Smooth muscle cell (in vitro differentiated cells): ENCODE measurements around the gene PCNX3. TPM values are rescaled to one million over a fixed set of nuclear protein-coding genes. Genes with fewer than 3 reads are reported as not detected.

ENCODE experiments used
- DNase-seq: peaks from one replicate; lab custom pipeline; 2025; ENCODE audit not compliant: unreplicated experiment; lab: John Stamatoyannopoulos, UW
- H2AFZ ChIP-seq: fragments of 200-600 bp; sonication (generic); 2 replicates; pipeline ENCODE4 v1.6.0; 2016; ENCODE audit warnings: antibody characterized with exemption, low read depth, mild to moderate bottlenecking
- H3F3A ChIP-seq: fragments of 200-600 bp; sonication (generic); 2 replicates; pipeline ENCODE4 v1.6.0; 2017; ENCODE audit warnings: antibody characterized with exemption, low read depth
- H3K27ac ChIP-seq: fragments of 200-600 bp; sonication (generic); 2 replicates; pipeline ENCODE4 v1.5.1; 2016; ENCODE audit warnings: low read depth, mild to moderate bottlenecking
- H3K27me3 ChIP-seq: fragments of 200-600 bp; sonication (generic); 2 replicates; pipeline ENCODE4 v1.6.1; 2016; ENCODE audit warnings: low read depth, mild to moderate bottlenecking
- H3K36me3 ChIP-seq: fragments of 200-600 bp; sonication (generic); 2 replicates; pipeline ENCODE4 v1.5.1; 2016; ENCODE audit warnings: low read depth
- H3K4me1 ChIP-seq: fragments of 200-600 bp; sonication (generic); 2 replicates; pipeline ENCODE4 v1.5.1; 2016; ENCODE audit warnings: low read depth
- H3K4me2 ChIP-seq: fragments of 200-600 bp; sonication (generic); 2 replicates; pipeline ENCODE4 v1.6.0; 2016; ENCODE audit warnings: mild to moderate bottlenecking
- H3K4me3 ChIP-seq: fragments of 200-600 bp; sonication (generic); 2 replicates; pipeline ENCODE4 v1.5.1; 2016; ENCODE audit warnings: mild to moderate bottlenecking
- H3K79me2 ChIP-seq: fragments of 200-600 bp; sonication (generic); 2 replicates; pipeline ENCODE4 v1.6.0; 2016; ENCODE audit warnings: low read depth, mild to moderate bottlenecking
- H3K9ac ChIP-seq: fragments of 200-600 bp; sonication (generic); 2 replicates; pipeline ENCODE4 v1.6.0; 2016; ENCODE audit warnings: low read depth
- H3K9me3 ChIP-seq: fragments of 200-600 bp; sonication (generic); replicated peaks from 2 replicates; pipeline ENCODE4 v1.5.1; 2016; ENCODE audit warnings: low read depth
- H4K20me1 ChIP-seq: fragments of 200-600 bp; sonication (generic); 2 replicates; pipeline ENCODE4 v1.6.0; 2016; ENCODE audit warnings: low read depth
- CTCF ChIP-seq: fragments of 200-600 bp; sonication (generic); IDR thresholded peaks from 2 replicates; pipeline ENCODE4 v1.5.1; 2017; ENCODE audit warnings: borderline replicate concordance, mild to moderate bottlenecking, antibody characterized with exemption; ENCODE audit not compliant: insufficient read depth, poor library complexity, severe bottlenecking
- WGBS: methylation state at CpG from one replicate; pipeline ENCODE4 v1.1.7; 2016; ENCODE audit warnings: low lambda C conversion rate; 5-methylcytosine and 5-hydroxymethylcytosine counted together
- polyA plus RNA-seq: library from polyadenylated mRNA; unstranded; fragments of >200 nt; fragmentation: Nextera tagmentation; extraction: Ambion mirVana; gene quantifications from 2 replicates; pipeline ENCODE4 v1.2.1, GENCODE V29; 2016
- total RNA-seq: library from RNA; depleted of rRNA; stranded (reverse); fragments of >200 nt; gene quantifications from 2 replicates; pipeline ENCODE4 v1.2.3, GENCODE V29; 2014

Gene PCNX3
- total and polyA plus RNA-seq, 2 experiments from 2014 or later, result 17.5 to 18.3 TPM

GRCh38 chr11:65620666-65621065 is 5.1 kb downstream of the PCNX3 start:
- no peak overlapping the region for H3K27ac ChIP-seq
- no peaks in the 10 kb centered on the region for H3K4me1 ChIP-seq
- H3K27me3 ChIP-seq, result no peaks in the 10 kb centered on the region
- H3K79me2 ChIP-seq, result peaks cover 24% of the 10 kb centered on the region
- WGBS, result 98% methylated on average over 10 of the region's 19 CpGs
- H2AFZ ChIP-seq, result no peak overlapping the region
- peaks cover 8% of the 10 kb centered on the region for H4K20me1 ChIP-seq
- H3K4me3 ChIP-seq, result no peak overlapping the region
- DNase-seq, result no peak
- no peak overlapping the region for H3K9ac ChIP-seq
- H3K36me3 ChIP-seq, result no peaks in the 10 kb centered on the region
- no peaks in the 10 kb centered on the region for H3F3A ChIP-seq
- TF ChIP-seq CTCF, result no peak
- no peaks in the 10 kb centered on the region for H3K9me3 ChIP-seq
- H3K4me2 ChIP-seq, result no peak overlapping the region

- Histone ChIP-seq H3K4me1 (no peaks in the 10 kb centered on the region), H4K20me1 (peaks cover 5% of the 10 kb centered on the region), H3F3A (no peaks in the 10 kb centered on the region), H3K9ac (no peak overlapping the region), H3K4me3 (no peak overlapping the region), H3K79me2 (peaks cover 17% of the 10 kb centered on the region), H3K9me3 (no peaks in the 10 kb centered on the region), H3K27me3 (no peaks in the 10 kb centered on the region), H3K4me2 (no peak overlapping the region), H3K36me3 (no peaks in the 10 kb centered on the region), H2AFZ (no peak overlapping the region), H3K27ac (no peak overlapping the region)
- WGBS, result over 99% methylated on average over 14 of the region's 14 CpGs
- DNase-seq, result no peak
- TF ChIP-seq CTCF, result no peak
Observed at GRCh38 chr11:65621460-65621859, 5.9 kb downstream of the PCNX3 start.

GRCh38 chr11:65622011-65622410 is 6.4 kb downstream of the PCNX3 start:
- H2AFZ ChIP-seq, result no peak overlapping the region
- no peaks in the 10 kb centered on the region for H3K36me3 ChIP-seq
- H3K4me2 ChIP-seq, result no peak overlapping the region
- 93% methylated on average over 9 of the region's 16 CpGs for WGBS
- H3K27ac ChIP-seq, result no peak overlapping the region
- no peak overlapping the region for H3K4me3 ChIP-seq
- no peaks in the 10 kb centered on the region for H4K20me1 ChIP-seq
- no peak for TF ChIP-seq CTCF
- no peaks in the 10 kb centered on the region for H3F3A ChIP-seq
- H3K27me3 ChIP-seq, result no peaks in the 10 kb centered on the region
- H3K79me2 ChIP-seq, result peaks cover 12% of the 10 kb centered on the region
- H3K4me1 ChIP-seq, result no peaks in the 10 kb centered on the region
- no peak for DNase-seq
- H3K9me3 ChIP-seq, result no peaks in the 10 kb centered on the region
- H3K9ac ChIP-seq, result no peak overlapping the region

GRCh38 chr11:65623177-65623576 is 7.6 kb downstream of the PCNX3 start:
- no peak overlapping the region for H2AFZ ChIP-seq
- H4K20me1 ChIP-seq, result no peaks in the 10 kb centered on the region
- no peak overlapping the region for H3K4me3 ChIP-seq
- DNase-seq, result no peak
- H3K9ac ChIP-seq, result no peak overlapping the region
- H3K4me2 ChIP-seq, result no peak overlapping the region
- H3K36me3 ChIP-seq, result no peaks in the 10 kb centered on the region
- H3K4me1 ChIP-seq, result no peaks in the 10 kb centered on the region
- H3K27me3 ChIP-seq, result no peaks in the 10 kb centered on the region
- no peaks in the 10 kb centered on the region for H3F3A ChIP-seq
- H3K79me2 ChIP-seq, result peaks cover under 1% of the 10 kb centered on the region
- no peak overlapping the region for H3K27ac ChIP-seq
- no peak for TF ChIP-seq CTCF
- H3K9me3 ChIP-seq, result no peaks in the 10 kb centered on the region
- 98% methylated on average over 14 of the region's 14 CpGs for WGBS
